ENCODE results near the gene SYCP3.

DNA sequence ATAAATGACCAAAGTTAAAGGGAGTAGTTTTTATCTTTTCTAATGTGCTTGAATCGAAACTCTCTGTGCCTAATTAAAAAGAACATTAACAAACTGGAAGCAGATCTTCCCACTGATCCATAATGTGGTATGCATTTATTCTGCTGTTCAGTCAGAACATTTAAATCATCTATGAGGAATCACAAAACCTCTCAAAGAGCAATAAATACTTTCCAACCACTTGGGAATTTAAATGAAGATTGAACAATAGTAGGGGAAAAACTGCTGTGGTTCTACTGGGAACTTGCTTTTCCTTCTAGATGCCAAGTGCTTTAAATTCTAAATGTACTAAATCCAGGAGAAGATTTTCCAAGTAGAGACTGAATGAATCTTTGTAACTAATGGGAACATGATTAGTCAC is 54.2 kb downstream of the SYCP3 start:
- TF ChIP-seq, protein P1, sequence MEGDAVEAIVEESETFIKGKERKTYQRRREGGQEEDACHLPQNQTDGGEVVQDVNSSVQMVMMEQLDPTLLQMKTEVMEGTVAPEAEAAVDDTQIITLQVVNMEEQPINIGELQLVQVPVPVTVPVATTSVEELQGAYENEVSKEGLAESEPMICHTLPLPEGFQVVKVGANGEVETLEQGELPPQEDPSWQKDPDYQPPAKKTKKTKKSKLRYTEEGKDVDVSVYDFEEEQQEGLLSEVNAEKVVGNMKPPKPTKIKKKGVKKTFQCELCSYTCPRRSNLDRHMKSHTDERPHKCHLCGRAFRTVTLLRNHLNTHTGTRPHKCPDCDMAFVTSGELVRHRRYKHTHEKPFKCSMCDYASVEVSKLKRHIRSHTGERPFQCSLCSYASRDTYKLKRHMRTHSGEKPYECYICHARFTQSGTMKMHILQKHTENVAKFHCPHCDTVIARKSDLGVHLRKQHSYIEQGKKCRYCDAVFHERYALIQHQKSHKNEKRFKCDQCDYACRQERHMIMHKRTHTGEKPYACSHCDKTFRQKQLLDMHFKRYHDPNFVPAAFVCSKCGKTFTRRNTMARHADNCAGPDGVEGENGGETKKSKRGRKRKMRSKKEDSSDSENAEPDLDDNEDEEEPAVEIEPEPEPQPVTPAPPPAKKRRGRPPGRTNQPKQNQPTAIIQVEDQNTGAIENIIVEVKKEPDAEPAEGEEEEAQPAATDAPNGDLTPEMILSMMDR (IDR thresholded peaks at IDR 0.05) = no peak
- TF ChIP-seq POLR2A (IDR thresholded peaks at IDR 0.05) = no peak
- TF ChIP-seq POLR2AphosphoS5 (IDR thresholded peaks at IDR 0.05) = no peak
